HG03575 (cell line): ENCODE results near the gene FUT8.

Source experiments
- ATAC-seq: cut with Tn5 transposase; IDR thresholded peaks from one replicate; pipeline ENCODE4 v1.9.1; 2021; ENCODE audit not compliant: unreplicated experiment, insufficient number of reproducible peaks, low FRiP score; ENCODE audit errors: extremely low read depth

The FUT8 gene

GRCh38 chr14:65723348-65723747, 310.8 kb downstream of the FUT8 start:
- ATAC-seq = no peak

- ATAC-seq = no peak
These were observed 316.1 kb downstream of the FUT8 start for GRCh38 chr14:65728604-65729003.

- ATAC-seq = no peak
These were observed 317.0 kb downstream of the FUT8 start for GRCh38 chr14:65729566-65729965.

DNA sequence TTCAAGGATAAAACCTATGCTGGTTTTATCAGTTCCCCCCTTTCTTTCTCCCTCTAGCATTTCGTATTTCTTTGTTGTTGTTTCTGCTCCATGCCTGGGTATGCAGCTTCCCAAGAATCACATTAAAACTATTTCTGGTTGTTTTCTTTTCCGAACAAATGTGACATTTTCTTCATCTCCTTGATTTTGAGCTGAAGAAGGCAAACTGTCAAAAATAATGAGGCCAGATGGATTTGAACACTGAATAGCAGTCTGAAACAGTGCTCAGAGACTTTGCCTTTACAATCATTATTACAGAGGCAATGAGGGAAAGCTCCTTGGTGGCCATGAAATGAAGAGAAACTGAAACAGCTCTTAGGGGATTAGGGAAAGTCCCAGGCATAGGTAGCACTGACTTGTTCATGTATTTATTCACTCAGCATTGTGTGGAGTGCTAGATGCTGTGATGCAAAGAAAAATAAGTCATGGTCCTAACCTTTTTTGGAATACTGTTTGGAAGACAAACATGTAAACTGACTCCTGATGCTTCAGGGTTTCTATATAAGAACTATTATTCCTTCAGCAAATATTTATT, 319.5 kb downstream of the FUT8 start:
- no peak for ATAC-seq

- ATAC-seq = no peak
These were observed 325.8 kb downstream of the FUT8 start for GRCh38 chr14:65738339-65738738.

DNA sequence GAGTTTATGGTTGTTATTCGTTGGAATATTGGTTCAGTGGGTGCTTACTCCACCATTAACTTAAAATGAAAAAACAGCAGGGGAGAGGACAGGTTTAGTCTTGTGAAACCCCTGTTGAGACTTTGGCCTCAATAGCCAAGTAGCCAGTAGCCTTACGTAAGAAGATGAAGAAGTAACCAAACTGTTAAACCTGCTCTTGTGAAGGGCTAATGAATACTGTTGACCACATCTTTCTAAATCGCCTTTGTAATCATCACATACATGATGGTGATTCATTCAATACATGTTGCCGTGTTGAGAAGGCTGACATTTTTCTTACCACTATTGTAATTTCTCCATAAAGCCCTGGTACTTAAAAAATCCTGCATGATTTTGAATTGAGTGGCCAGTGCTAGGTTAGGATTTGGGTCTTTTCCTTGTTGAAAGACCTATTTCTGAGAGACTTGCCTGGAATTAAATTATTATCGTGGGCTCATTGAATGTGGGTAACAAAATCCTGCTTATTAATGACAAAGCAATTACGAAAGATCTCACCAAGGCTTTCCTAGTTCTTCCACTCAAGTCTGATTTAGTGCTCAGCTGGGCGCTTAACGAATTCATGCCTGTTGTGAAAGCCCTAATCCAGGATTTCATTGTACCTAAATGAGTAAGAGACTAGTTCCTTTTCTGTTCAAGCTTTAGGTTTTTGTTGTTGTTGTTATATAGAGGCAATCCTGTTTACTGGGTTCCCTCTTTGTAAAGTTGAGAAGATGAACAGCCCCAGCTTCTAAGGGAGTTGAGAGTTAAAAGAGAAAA, 333.1 kb downstream of the FUT8 start:
- ATAC-seq = no peak

GRCh38 chr14:65748796-65749195, 336.3 kb downstream of the FUT8 start:
- ATAC-seq = no peak

GRCh38 chr14:65749287-65749686, 336.8 kb downstream of the FUT8 start:
- no peak for ATAC-seq

DNA sequence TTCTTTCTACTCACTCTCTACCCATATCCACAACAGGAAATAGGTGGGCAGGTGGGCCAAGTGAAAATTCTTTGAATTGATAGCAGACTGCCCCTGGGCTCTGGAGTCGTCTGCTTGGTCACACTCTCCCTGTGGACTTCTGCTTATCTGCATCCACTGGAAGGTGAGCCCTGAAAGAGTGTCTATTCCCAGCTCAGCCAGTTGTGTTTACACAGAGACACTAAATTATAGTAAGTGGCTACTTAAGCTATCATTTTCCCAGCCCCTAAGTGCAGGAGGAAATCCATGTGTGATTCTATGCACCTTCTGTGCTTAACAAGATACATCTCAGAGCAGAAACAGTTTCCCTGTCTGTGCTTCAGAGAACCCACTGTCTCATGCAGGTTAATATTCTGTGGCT, 338.4 kb downstream of the FUT8 start:
- no peak for ATAC-seq

DNA sequence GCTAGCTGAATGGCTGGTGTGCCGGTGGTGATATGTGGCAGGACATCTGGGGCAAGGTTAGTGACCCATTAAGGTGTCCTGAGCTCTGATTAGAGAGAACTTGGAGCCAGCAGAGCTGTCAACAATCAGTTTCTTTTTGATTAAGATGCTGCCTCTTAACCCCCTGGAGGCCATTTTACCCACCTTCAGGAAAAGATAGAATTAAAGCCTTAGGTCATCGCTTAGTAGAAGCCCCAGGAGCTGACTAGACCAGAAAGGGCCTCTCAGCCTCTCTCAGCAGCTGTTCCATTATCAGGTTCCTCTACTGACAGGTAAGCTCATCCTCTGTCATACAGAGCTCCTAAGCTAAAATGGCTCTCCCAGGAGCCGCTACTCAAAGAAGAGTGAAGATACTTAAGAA, 339.0 kb downstream of the FUT8 start:
- ATAC-seq = no peak

- no peak for ATAC-seq
These were observed 340.5 kb downstream of the FUT8 start for GRCh38 chr14:65753061-65753460.

- no peak for ATAC-seq
These were observed 342.8 kb downstream of the FUT8 start for GRCh38 chr14:65755331-65755730.

DNA sequence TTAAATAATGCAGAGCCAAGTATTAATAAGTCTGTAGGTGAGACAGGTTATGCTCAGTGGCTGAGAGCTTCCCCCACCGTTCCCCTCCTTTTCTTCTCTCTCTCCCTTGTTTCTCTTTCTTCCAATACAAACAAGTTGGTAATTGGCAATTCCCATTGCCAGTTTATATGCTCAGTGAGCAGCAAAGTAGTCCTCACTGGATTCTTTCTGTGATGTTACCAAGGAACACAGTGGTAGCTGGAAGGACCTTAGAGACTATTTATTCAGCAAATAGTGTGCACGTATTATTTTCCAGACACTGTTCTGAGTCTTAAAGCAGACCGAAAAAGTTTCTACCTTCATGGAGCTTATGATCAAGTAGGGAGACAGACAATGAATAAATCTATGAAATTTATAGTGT, 344.4 kb downstream of the FUT8 start:
- ATAC-seq = no peak

GRCh38 chr14:65769151-65769550, 356.6 kb downstream of the FUT8 start:
- ATAC-seq = no peak

GRCh38 chr14:65770681-65771080, 358.2 kb downstream of the FUT8 start:
- ATAC-seq = no peak

GRCh38 chr14:65771271-65771670, 358.7 kb downstream of the FUT8 start:
- ATAC-seq = no peak

- ATAC-seq = no peak
These were observed 359.9 kb downstream of the FUT8 start for GRCh38 chr14:65772466-65772865.

- no peak for ATAC-seq
These were observed 360.5 kb downstream of the FUT8 start for GRCh38 chr14:65772921-65773574.

DNA sequence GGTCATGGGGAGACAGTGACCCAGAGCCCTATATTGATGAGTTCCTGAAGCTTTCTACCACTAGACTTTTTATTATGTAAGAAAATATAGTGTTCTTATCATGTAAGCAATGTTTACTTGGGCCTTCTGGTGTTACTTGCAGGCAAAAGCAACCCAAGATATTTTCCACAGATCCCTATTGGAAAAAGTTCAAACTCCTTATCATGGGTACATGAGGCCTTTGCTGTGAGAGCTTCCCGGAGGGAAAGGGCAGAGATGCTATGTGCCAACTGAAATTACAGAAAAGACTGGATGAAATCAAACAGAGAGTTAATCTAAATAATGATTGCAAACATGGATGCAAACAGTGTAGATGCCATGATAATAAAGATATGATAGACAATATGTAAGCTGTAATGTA, 361.5 kb downstream of the FUT8 start:
- ATAC-seq = no peak

DNA sequence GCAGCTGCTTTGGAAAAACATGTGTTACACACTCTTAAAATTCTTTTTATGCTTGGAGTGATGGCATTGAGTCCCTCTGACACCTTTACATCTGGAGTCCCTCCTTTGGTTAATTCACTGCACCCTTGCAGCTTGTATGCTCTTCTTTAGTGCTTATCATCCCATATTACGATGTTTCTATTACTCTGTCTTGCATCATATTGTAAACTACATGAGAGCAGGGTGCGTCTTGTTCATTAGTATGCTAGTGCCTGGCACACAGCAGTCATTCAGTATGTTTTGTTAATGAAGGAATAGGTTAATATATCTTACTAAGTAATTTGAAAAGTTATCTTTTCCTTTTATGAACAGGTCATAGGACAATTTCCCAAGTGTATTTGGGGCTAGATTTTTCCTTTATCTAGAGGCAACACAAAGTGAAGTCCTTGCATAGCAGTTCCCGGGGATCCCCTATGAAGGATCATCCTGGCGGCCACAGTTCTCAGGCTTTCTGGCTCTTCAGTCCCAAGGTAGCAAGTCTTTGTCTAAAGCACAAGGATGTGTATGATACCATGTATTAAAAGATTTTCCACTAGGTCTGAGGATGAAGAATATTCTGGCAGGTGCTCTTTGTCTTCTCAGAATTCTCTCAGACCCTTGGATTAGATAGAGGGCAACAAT, 363.8 kb downstream of the FUT8 start:
- ATAC-seq = no peak
